Measurements from ENCODE around the gene PTOV1.
A peak's percentile ranks its signal among the peaks of the same experiment; 100 is the strongest.

PTOV1 gene

GRCh38 chr19:49844138-49845095, 6.5 kb upstream of the PTOV1 start:
- no peak overlapping the region for H3K9ac ChIP-seq (ENCODE audit: low read length)
- peaks cover 19% of the 10 kb centered on the region for H3K36me3 ChIP-seq (ENCODE audit: control insufficient read depth, insufficient read depth, low read length)
- H3K27me3 ChIP-seq (ENCODE audit: control insufficient read depth, insufficient read depth, low read length): no peaks in the 10 kb centered on the region
- H3K4me3 ChIP-seq (ENCODE audit: low read depth, low read length): no peak overlapping the region
- no peaks in the 10 kb centered on the region; the same call in 1 of the 2 replicates for H3K9me3 ChIP-seq (ENCODE audit: control insufficient read depth, insufficient read depth, low read depth, low read length)
- no peak overlapping the region for H3K27ac ChIP-seq (ENCODE audit: low read depth, low read length)
- H3K4me1 ChIP-seq (ENCODE audit: control insufficient read depth, insufficient read depth, low read length): no peaks in the 10 kb centered on the region

GRCh38 chr19:49845414-49845813, 5.5 kb upstream of the PTOV1 start:
- Histone ChIP-seq H3K4me1 (ENCODE audit: control insufficient read depth, insufficient read depth, low read length) (0 out of 2 replicates have a peak, but pooled peaks cover 3% of the 10 kb centered on the region), H3K9me3 (ENCODE audit: control insufficient read depth, insufficient read depth, low read depth, low read length) (no peaks in the 10 kb centered on the region; the same call in 1 of the 2 replicates)

GRCh38 chr19:49846408-49846807, 4.6 kb upstream of the PTOV1 start:
- Histone ChIP-seq H3K27me3 (ENCODE audit: control insufficient read depth, insufficient read depth, low read length) (no peaks in the 10 kb centered on the region), H3K36me3 (ENCODE audit: control insufficient read depth, insufficient read depth, low read length) (peaks cover 5% of the 10 kb centered on the region; the same call in 1 of the 2 replicates), H3K9me3 (ENCODE audit: control insufficient read depth, insufficient read depth, low read depth, low read length) (no peaks in the 10 kb centered on the region; the same call in 1 of the 2 replicates), H3K9ac (ENCODE audit: low read length) (no peak overlapping the region), H3K4me3 (ENCODE audit: low read depth, low read length) (no peak overlapping the region), H3K4me1 (ENCODE audit: control insufficient read depth, insufficient read depth, low read length) (0 out of 2 replicates have a peak, but pooled peaks cover 3% of the 10 kb centered on the region), H3K27ac (ENCODE audit: low read depth, low read length) (no peak overlapping the region)

More at GRCh38 chr19:49845414-49845813, 5.5 kb upstream of the PTOV1 start:
- Histone ChIP-seq H3K36me3 (ENCODE audit: control insufficient read depth, insufficient read depth, low read length) (peaks cover 12% of the 10 kb centered on the region; the same call in 1 of the 2 replicates), H3K4me3 (ENCODE audit: low read depth, low read length) (no peak overlapping the region), H3K27me3 (ENCODE audit: control insufficient read depth, insufficient read depth, low read length) (no peaks in the 10 kb centered on the region), H3K9ac (ENCODE audit: low read length) (no peak overlapping the region), H3K27ac (ENCODE audit: low read depth, low read length) (no peak overlapping the region)

- no peak overlapping the region for H3K4me3 ChIP-seq (ENCODE audit: low read depth, low read length)
- no peak overlapping the region for H3K9ac ChIP-seq (ENCODE audit: low read length)
- H3K36me3 ChIP-seq (ENCODE audit: control insufficient read depth, insufficient read depth, low read length): peaks cover 5% of the 10 kb centered on the region; the same call in 1 of the 2 replicates
- no peak overlapping the region for H3K27ac ChIP-seq (ENCODE audit: low read depth, low read length)
- H3K27me3 ChIP-seq (ENCODE audit: control insufficient read depth, insufficient read depth, low read length): no peaks in the 10 kb centered on the region
- H3K9me3 ChIP-seq (ENCODE audit: control insufficient read depth, insufficient read depth, low read depth, low read length): no peaks in the 10 kb centered on the region; the same call in 1 of the 2 replicates
- H3K4me1 ChIP-seq (ENCODE audit: control insufficient read depth, insufficient read depth, low read length): peaks cover 12% of the 10 kb centered on the region; the same call in 1 of the 2 replicates
Observed at GRCh38 chr19:49847731-49848696, 2.9 kb upstream of the PTOV1 start.

- Histone ChIP-seq H3K4me3 (ENCODE audit: low read depth, low read length) (no peak overlapping the region), H3K9ac (ENCODE audit: low read length) (no peak overlapping the region), H3K9me3 (ENCODE audit: control insufficient read depth, insufficient read depth, low read depth, low read length) (no peaks in the 10 kb centered on the region; the same call in 1 of the 2 replicates), H3K27ac (ENCODE audit: low read depth, low read length) (no peak overlapping the region), H3K36me3 (ENCODE audit: control insufficient read depth, insufficient read depth, low read length) (peaks cover 5% of the 10 kb centered on the region; the same call in 1 of the 2 replicates), H3K27me3 (ENCODE audit: control insufficient read depth, insufficient read depth, low read length) (no peaks in the 10 kb centered on the region), H3K4me1 (ENCODE audit: control insufficient read depth, insufficient read depth, low read length) (peaks cover 12% of the 10 kb centered on the region; the same call in 1 of the 2 replicates)
Observed at GRCh38 chr19:49848938-49849337, 2.0 kb upstream of the PTOV1 start.

GRCh38 chr19:49849433-49850220, 1.3 kb upstream of the PTOV1 start:
- peak overlapping the region; percentile 80 for H3K4me3 ChIP-seq (ENCODE audit: low read depth, low read length)
- peaks cover 12% of the 10 kb centered on the region; the same call in 1 of the 2 replicates for H3K4me1 ChIP-seq (ENCODE audit: control insufficient read depth, insufficient read depth, low read length)
- H3K27me3 ChIP-seq (ENCODE audit: control insufficient read depth, insufficient read depth, low read length): no peaks in the 10 kb centered on the region
- no peaks in the 10 kb centered on the region; the same call in 1 of the 2 replicates for H3K9me3 ChIP-seq (ENCODE audit: control insufficient read depth, insufficient read depth, low read depth, low read length)
- H3K27ac ChIP-seq (ENCODE audit: low read depth, low read length): no peak overlapping the region
- H3K9ac ChIP-seq (ENCODE audit: low read length): peak overlapping the region; percentile 88
- peaks cover 12% of the 10 kb centered on the region for H3K36me3 ChIP-seq (ENCODE audit: control insufficient read depth, insufficient read depth, low read length)

- peak overlapping the region; percentile 88 for H3K9ac ChIP-seq (ENCODE audit: low read length)
- H3K36me3 ChIP-seq (ENCODE audit: control insufficient read depth, insufficient read depth, low read length): peaks cover 16% of the 10 kb centered on the region
- H3K4me3 ChIP-seq (ENCODE audit: low read depth, low read length): peak overlapping the region; percentile 80
- peak overlapping the region; percentile 95; the same call in 1 of the 2 replicates for H3K27ac ChIP-seq (ENCODE audit: low read depth, low read length)
- peaks cover 12% of the 10 kb centered on the region; the same call in 1 of the 2 replicates for H3K4me1 ChIP-seq (ENCODE audit: control insufficient read depth, insufficient read depth, low read length)
- no peaks in the 10 kb centered on the region; the same call in 1 of the 2 replicates for H3K9me3 ChIP-seq (ENCODE audit: control insufficient read depth, insufficient read depth, low read depth, low read length)
- H3K27me3 ChIP-seq (ENCODE audit: control insufficient read depth, insufficient read depth, low read length): no peaks in the 10 kb centered on the region
Observed at GRCh38 chr19:49850221-49850486, 805 bp upstream of the PTOV1 start.

- Histone ChIP-seq H3K4me3 (ENCODE audit: low read depth, low read length) (peak overlapping the region; percentile 80), H3K9ac (ENCODE audit: low read length) (peak overlapping the region; percentile 88), H3K27me3 (ENCODE audit: control insufficient read depth, insufficient read depth, low read length) (no peaks in the 10 kb centered on the region), H3K27ac (ENCODE audit: low read depth, low read length) (no peak overlapping the region), H3K9me3 (ENCODE audit: control insufficient read depth, insufficient read depth, low read depth, low read length) (no peaks in the 10 kb centered on the region; the same call in 1 of the 2 replicates), H3K4me1 (ENCODE audit: control insufficient read depth, insufficient read depth, low read length) (peaks cover 12% of the 10 kb centered on the region; the same call in 1 of the 2 replicates), H3K36me3 (ENCODE audit: control insufficient read depth, insufficient read depth, low read length) (peaks cover 31% of the 10 kb centered on the region)
Observed at GRCh38 chr19:49851456-49852259, 699 bp downstream of the PTOV1 start.

- H3K36me3 ChIP-seq (ENCODE audit: control insufficient read depth, insufficient read depth, low read length): peaks cover 41% of the 10 kb centered on the region
- H3K9me3 ChIP-seq (ENCODE audit: control insufficient read depth, insufficient read depth, low read depth, low read length): no peaks in the 10 kb centered on the region; the same call in 1 of the 2 replicates
- no peaks in the 10 kb centered on the region for H3K27me3 ChIP-seq (ENCODE audit: control insufficient read depth, insufficient read depth, low read length)
- H3K9ac ChIP-seq (ENCODE audit: low read length): no peak overlapping the region
- H3K4me1 ChIP-seq (ENCODE audit: control insufficient read depth, insufficient read depth, low read length): peaks cover 12% of the 10 kb centered on the region; the same call in 1 of the 2 replicates
- H3K27ac ChIP-seq (ENCODE audit: low read depth, low read length): no peak overlapping the region
- H3K4me3 ChIP-seq (ENCODE audit: low read depth, low read length): peak overlapping the region; percentile 80
Observed at GRCh38 chr19:49852631-49853126, 1.7 kb downstream of the PTOV1 start.
